ENCODE data around the gene ABCF2. TPM values are rescaled to one million over a fixed set of nuclear protein-coding genes. Genes with fewer than 3 reads are reported as not detected.

The ABCF2 gene
- total and polyA plus RNA-seq, 2 donors (not counting 1 experiment from before 2014, with no cell fraction given): 16.1 to 30.2 TPM

GRCh38 chr7:151242159-151243044 is 15.4 kb upstream of the ABCF2 start:
- H3K4me3 Mint-ChIP-seq: peak overlapping the region; percentile 29
- H3K4me2 ChIP-seq (replicated peaks; ENCODE audit: low read depth, low read length, poor library complexity, severe bottlenecking): peak overlapping the region; percentile 99
- 79% methylated on average over 16 of the region's 20 CpGs for WGBS (ENCODE audit: insufficient coverage)

More at GRCh38 chr7:151242159-151243044, 15.4 kb upstream of the ABCF2 start:
- Mint-ChIP-seq H3K27me3 (peaks cover 7% of the 10 kb centered on the region), H3K27ac (no peak overlapping the region), H3K9me3 (ENCODE audit: insufficient read depth) (no peaks in the 10 kb centered on the region), H3K4me1 (peaks cover 29% of the 10 kb centered on the region)
- H3K4me3 ChIP-seq (ENCODE audit: control extremely low read depth in 1 of 5, extremely low read depth in 1 of 5, insufficient read depth in 1 of 5, low read depth in 2 of 5, low read length in 4 of 5): no peak overlapping the region
- peak overlapping the region; percentile 64 for H2AFZ ChIP-seq (ENCODE audit: insufficient read depth, low read depth, low read length, poor library complexity, severe bottlenecking)
- peaks cover 15% of the 10 kb centered on the region for H4K20me1 ChIP-seq (ENCODE audit: control insufficient read depth, insufficient read depth, low read length, poor library complexity, severe bottlenecking)
- H3K27ac ChIP-seq (ENCODE audit: low read length in 2 of 2): no peak overlapping the region
- DNase-seq: no peak
- H3K9ac ChIP-seq (ENCODE audit: low read length): no peak overlapping the region
- intact Hi-C loops (cut with micrococcal nuclease): loop anchor here (1.0 kb wide), 1 partner anchor 15 kb away; the partner anchor contains the start of gene ABCF2
- peaks cover 31 to 34% of the 10 kb centered on the region in 2 donors for H3K4me1 ChIP-seq (ENCODE audit: control insufficient read depth in 2 of 2, insufficient read depth in 2 of 2, low read length in 2 of 2)
- no peak for TF ChIP-seq EZH2 (IDR thresholded peaks at IDR 0.05; ENCODE audit: borderline replicate concordance, insufficient read depth, low read depth, low read length, poor library complexity, severe bottlenecking)
- no peak for TF ChIP-seq CTCF (IDR thresholded peaks at IDR 0.05)
- POLR2A ChIA-PET: interaction anchor here (1.5 kb wide), 1 partner anchor 10 kb away, joined by 3 read pairs; the partner anchor contains the start of gene CHPF2
- peaks cover 0 to 19% (median 0%) of the 10 kb centered on the region in 3 donors for H3K9me3 ChIP-seq (ENCODE audit: control extremely low read depth in 1 of 3, control insufficient read depth in 2 of 3, insufficient read depth in 1 of 3, low read length in 2 of 3)
- H3K27me3 ChIP-seq (replicated peaks in 1 of 4; ENCODE audit: control extremely low read depth in 1 of 4, control insufficient read depth in 3 of 4, insufficient read depth in 4 of 4, low read length in 3 of 4): peaks cover 0 to 31% (median 12%) of the 10 kb centered on the region in 4 experiments
- no peak for ATAC-seq (ENCODE audit: low read depth)
- H3K36me3 ChIP-seq (replicated peaks in 1 of 2; ENCODE audit: control extremely low read depth in 1 of 2, control insufficient read depth in 1 of 2, extremely low read depth in 1 of 2, insufficient read depth in 2 of 2, low read length in 1 of 2): peaks cover 0 to 7% of the 10 kb centered on the region in 2 experiments
- H3K79me2 ChIP-seq (ENCODE audit: control insufficient read depth, insufficient read depth, low read length): no peaks in the 10 kb centered on the region
- CTCF ChIA-PET: interaction anchor here (1.2 to 4.2 kb wide), 4 partner anchors 10 to 77 kb away, joined by 3 to 34 read pairs (median 6); partner anchors contain the start of gene ABCF2
